IPS DF 6.9 (cell line): ENCODE data around the gene DCST2.

Source experiments
- DNase-seq: peaks from one replicate; pipeline ENCODE4 v3.0.0-alpha.2; 2013; ENCODE audit warnings: low read depth, low spot score
- H3K27ac ChIP-seq: one replicate; pipeline ENCODE4 v1.5.1; 2013; ENCODE audit warnings: low read length, control low read depth
- H3K27me3 ChIP-seq: 2 replicates; pipeline ENCODE4 v1.6.1; 2013; ENCODE audit warnings: mild to moderate bottlenecking, low read length; ENCODE audit not compliant: control insufficient read depth, insufficient read depth
- H3K36me3 ChIP-seq: 2 replicates; pipeline ENCODE4 v1.6.1; 2013; ENCODE audit warnings: low read length; ENCODE audit not compliant: control insufficient read depth, insufficient read depth
- H3K4me1 ChIP-seq: 2 replicates; pipeline ENCODE4 v1.6.1; 2013; ENCODE audit warnings: low read length; ENCODE audit not compliant: control insufficient read depth, insufficient read depth
- H3K4me3 ChIP-seq: 2 replicates; pipeline ENCODE4 v1.5.1; 2013; ENCODE audit warnings: mild to moderate bottlenecking, low read length
- H3K9me3 ChIP-seq: 2 replicates; pipeline ENCODE4 v1.6.1; 2013; ENCODE audit warnings: low read length, inconsistent platforms; ENCODE audit not compliant: control insufficient read depth, insufficient read depth
- WGBS: extraction: QIAGEN DNeasy Blood & Tissue Kit; methylation state at CpG from one replicate; pipeline ENCODE4 v1.1.7; 2013; ENCODE audit warnings: mixed read lengths, missing lambda C conversion rate; ENCODE audit not compliant: insufficient read length, insufficient coverage; 5-methylcytosine and 5-hydroxymethylcytosine counted together

Gene DCST2

GRCh38 chr1:155037851-155038441, 4.4 kb upstream of the DCST2 start:
- no peak overlapping the region for H3K27ac ChIP-seq

GRCh38 chr1:155037043-155037442, 3.5 kb upstream of the DCST2 start:
- no peak overlapping the region for H3K27ac ChIP-seq
- H3K36me3 ChIP-seq = no peaks in the 10 kb centered on the region
- no peak for DNase-seq
- no peak overlapping the region for H3K4me3 ChIP-seq
- WGBS = no CpG with 5 or more reads among the region's 3 CpGs
- H3K27me3 ChIP-seq = no peaks in the 10 kb centered on the region
- H3K9me3 ChIP-seq = no peaks in the 10 kb centered on the region
- no peaks in the 10 kb centered on the region; the same call in 1 of the 2 replicates for H3K4me1 ChIP-seq

More at GRCh38 chr1:155037851-155038441, 4.4 kb upstream of the DCST2 start:
- no CpG with 5 or more reads among the region's 6 CpGs for WGBS
- no peaks in the 10 kb centered on the region for H3K9me3 ChIP-seq
- H3K4me3 ChIP-seq = no peak overlapping the region
- H3K36me3 ChIP-seq = no peaks in the 10 kb centered on the region
- no peaks in the 10 kb centered on the region for H3K27me3 ChIP-seq
- no peaks in the 10 kb centered on the region; the same call in 1 of the 2 replicates for H3K4me1 ChIP-seq
- DNase-seq = no peak

GRCh38 chr1:155035936-155036335, 2.4 kb upstream of the DCST2 start:
- no peak overlapping the region for H3K27ac ChIP-seq
- no peak overlapping the region for H3K4me3 ChIP-seq
- WGBS = no CpG with 5 or more reads among the region's 2 CpGs
- H3K9me3 ChIP-seq = no peaks in the 10 kb centered on the region
- no peak for DNase-seq
- H3K4me1 ChIP-seq = no peaks in the 10 kb centered on the region; the same call in 1 of the 2 replicates
- no peaks in the 10 kb centered on the region for H3K27me3 ChIP-seq
- H3K36me3 ChIP-seq = no peaks in the 10 kb centered on the region

- no CpG with 5 or more reads among the region's 20 CpGs for WGBS
- H3K27me3 ChIP-seq = no peaks in the 10 kb centered on the region
- DNase-seq = no peak
- no peaks in the 10 kb centered on the region for H3K9me3 ChIP-seq
- no peaks in the 10 kb centered on the region for H3K36me3 ChIP-seq
- H3K27ac ChIP-seq = no peak overlapping the region
- H3K4me3 ChIP-seq = no peak overlapping the region
- H3K4me1 ChIP-seq = no peaks in the 10 kb centered on the region; the same call in 1 of the 2 replicates
These were observed 982 bp upstream of the DCST2 start for GRCh38 chr1:155034318-155035208.

GRCh38 chr1:155032886-155033285, 695 bp downstream of the DCST2 start:
- Histone ChIP-seq H3K4me1 (no peaks in the 10 kb centered on the region), H3K27ac (no peak overlapping the region)
- WGBS = no CpG with 5 or more reads among the region's 12 CpGs

GRCh38 chr1:155030899-155031298, 2.7 kb downstream of the DCST2 start:
- Histone ChIP-seq H3K27me3 (no peaks in the 10 kb centered on the region), H3K36me3 (no peaks in the 10 kb centered on the region), H3K27ac (no peak overlapping the region), H3K4me1 (peaks cover 2% of the 10 kb centered on the region; the same call in 1 of the 2 replicates), H3K9me3 (no peaks in the 10 kb centered on the region), H3K4me3 (no peak overlapping the region)
- DNase-seq = no peak
- no CpG with 5 or more reads among the region's 11 CpGs for WGBS

More at GRCh38 chr1:155032886-155033285, 695 bp downstream of the DCST2 start:
- no peaks in the 10 kb centered on the region for H3K9me3 ChIP-seq
- no peak for DNase-seq
- H3K27me3 ChIP-seq = no peaks in the 10 kb centered on the region
- no peaks in the 10 kb centered on the region for H3K36me3 ChIP-seq
- H3K4me3 ChIP-seq = no peak overlapping the region

GRCh38 chr1:155030243-155030795, 3.3 kb downstream of the DCST2 start:
- H3K27ac ChIP-seq = no peak overlapping the region
- no peaks in the 10 kb centered on the region for H3K27me3 ChIP-seq
- no peak overlapping the region for H3K4me3 ChIP-seq
- no peaks in the 10 kb centered on the region for H3K36me3 ChIP-seq
- peaks cover 2% of the 10 kb centered on the region; the same call in 1 of the 2 replicates for H3K4me1 ChIP-seq
- no CpG with 5 or more reads among the region's 15 CpGs for WGBS
- DNase-seq = no peak
- H3K9me3 ChIP-seq = no peaks in the 10 kb centered on the region

GRCh38 chr1:155029513-155030242, 3.9 kb downstream of the DCST2 start:
- no peak for DNase-seq
- Histone ChIP-seq H3K9me3 (no peaks in the 10 kb centered on the region), H3K4me3 (no peak overlapping the region), H3K4me1 (peaks cover 2% of the 10 kb centered on the region; the same call in 1 of the 2 replicates), H3K27me3 (no peaks in the 10 kb centered on the region), H3K27ac (no peak overlapping the region), H3K36me3 (no peaks in the 10 kb centered on the region)
- WGBS = no CpG with 5 or more reads among the region's 16 CpGs

GRCh38 chr1:155026588-155026987, 7.0 kb downstream of the DCST2 start:
- H3K27ac ChIP-seq = no peak overlapping the region
- WGBS = no CpG with 5 or more reads among the region's 6 CpGs
- no peaks in the 10 kb centered on the region for H3K27me3 ChIP-seq
- peaks cover 2% of the 10 kb centered on the region for H3K4me1 ChIP-seq
- no peaks in the 10 kb centered on the region for H3K9me3 ChIP-seq
- H3K36me3 ChIP-seq = no peaks in the 10 kb centered on the region
- no peak for DNase-seq
- H3K4me3 ChIP-seq = no peak overlapping the region

- H3K36me3 ChIP-seq = no peaks in the 10 kb centered on the region
- no peaks in the 10 kb centered on the region for H3K27me3 ChIP-seq
- H3K27ac ChIP-seq = no peak overlapping the region
- DNase-seq = no peak
- WGBS = no CpG with 5 or more reads among the region's 9 CpGs
- no peaks in the 10 kb centered on the region for H3K9me3 ChIP-seq
- peaks cover 2% of the 10 kb centered on the region for H3K4me1 ChIP-seq
- no peak overlapping the region for H3K4me3 ChIP-seq
These were observed 7.4 kb downstream of the DCST2 start for GRCh38 chr1:155026154-155026553.
